ENCODE data around the gene CNTROB. TPM values are rescaled to one million over a fixed set of nuclear protein-coding genes. Genes with fewer than 3 reads are reported as not detected.

The CNTROB gene
- polyA plus RNA-seq, 1 donor from 2014 or later: 48.7 TPM

DNA sequence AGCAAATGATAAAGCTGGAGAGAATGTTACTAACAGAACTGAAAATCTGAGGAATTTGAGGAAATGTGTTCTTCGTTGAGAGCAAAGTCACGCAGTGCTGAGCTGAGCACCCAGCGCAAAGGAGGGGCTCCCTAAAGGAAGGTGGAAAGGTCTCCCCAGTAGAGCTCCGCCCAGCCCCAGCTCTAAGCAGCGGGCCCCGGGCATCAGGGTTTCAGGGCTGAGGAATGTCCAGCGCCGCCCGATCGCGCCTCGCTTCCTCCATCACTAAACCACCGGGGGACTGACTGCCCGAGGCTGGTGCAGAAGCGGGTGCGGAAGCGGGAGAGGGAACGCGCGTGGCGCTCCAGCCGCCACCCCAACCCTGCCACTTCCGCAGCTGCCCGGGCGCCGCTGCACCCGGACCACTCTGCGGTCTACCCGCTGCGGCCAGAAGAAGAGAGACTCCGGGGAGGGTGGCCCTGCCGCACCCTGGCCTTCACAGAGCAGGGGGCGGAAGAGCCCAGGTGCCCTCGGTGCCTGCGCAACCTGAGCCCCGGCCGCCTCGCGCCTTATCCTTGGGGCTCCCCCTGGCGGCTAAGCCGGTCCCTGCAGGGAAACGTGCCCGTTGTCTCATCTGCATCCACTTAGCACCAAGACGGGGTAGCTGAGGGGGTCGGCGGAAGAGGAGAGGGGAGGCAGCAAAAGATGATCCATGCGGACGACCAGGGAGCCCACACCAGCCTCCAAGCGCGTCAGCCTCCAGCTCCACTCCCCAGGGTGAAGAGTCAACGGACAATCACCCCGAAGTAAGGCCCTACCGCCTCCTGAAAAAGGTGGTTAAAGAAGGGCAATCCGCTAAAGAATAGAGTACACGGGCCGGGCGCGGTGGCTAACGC, 58.0 kb downstream of the CNTROB start:
- H3K4me3 ChIP-seq (ENCODE audit: low read length): peak overlapping the region; percentile 68
- H3K9ac ChIP-seq (ENCODE audit: low read length): peak overlapping the region; percentile 62
- no peaks in the 10 kb centered on the region for H3F3A ChIP-seq (ENCODE audit: insufficient read depth, low read length, poor library complexity, severe bottlenecking)
- H3K9me3 ChIP-seq (ENCODE audit: low read length): no peaks in the 10 kb centered on the region
- H3K27ac ChIP-seq (ENCODE audit: low read length): no peak overlapping the region
- no peak overlapping the region for H3K4me2 ChIP-seq (ENCODE audit: low read length)
- no peaks in the 10 kb centered on the region for H4K20me1 ChIP-seq (ENCODE audit: insufficient read depth)
- no peaks in the 10 kb centered on the region for H3K79me2 ChIP-seq (replicated peaks; ENCODE audit: insufficient read depth, low read length)
- H2AFZ ChIP-seq (ENCODE audit: low read depth, low read length): no peak overlapping the region
- TF ChIP-seq EP300 (conservative IDR thresholded peaks at IDR 0.05; ENCODE audit: poor library complexity, severe bottlenecking) (no peak), CTCF (IDR thresholded peaks at IDR 0.05; ENCODE audit: poor library complexity, severe bottlenecking) (peak; percentile 91), SMC3 (conservative IDR thresholded peaks at IDR 0.05; ENCODE audit: poor library complexity) (peak; percentile 82), RAD21 (conservative IDR thresholded peaks at IDR 0.05) (peak; percentile 67), POLR2AphosphoS5 (IDR thresholded peaks at IDR 0.05) (peak; percentile 27), EZH2 (IDR thresholded peaks at IDR 0.05; ENCODE audit: borderline replicate concordance, insufficient read depth, low read length, poor library complexity, severe bottlenecking) (no peak), TAF1 (IDR thresholded peaks at IDR 0.05; ENCODE audit: low read depth) (no peak), REST (IDR thresholded peaks at IDR 0.05; ENCODE audit: borderline replicate concordance) (no peak), MXI1 (conservative IDR thresholded peaks at IDR 0.05; ENCODE audit: poor library complexity, severe bottlenecking) (peak; percentile 40)
- H3K9me2 ChIP-seq (ENCODE audit: insufficient read depth, low read length): no peaks in the 10 kb centered on the region
- H3K27me3 ChIP-seq (ENCODE audit: insufficient read depth, low read depth, low read length): no peaks in the 10 kb centered on the region
- no peaks in the 10 kb centered on the region for H3K36me3 ChIP-seq (ENCODE audit: insufficient read depth, low read length)

GRCh38 chr17:7992516-7992915, 60.5 kb downstream of the CNTROB start:
- H3K27me3 ChIP-seq (ENCODE audit: insufficient read depth, low read depth, low read length): no peaks in the 10 kb centered on the region

More at GRCh38 chr17:7992516-7992915, 60.5 kb downstream of the CNTROB start:
- no peaks in the 10 kb centered on the region for H3K9me3 ChIP-seq (ENCODE audit: low read length)
- H4K20me1 ChIP-seq (ENCODE audit: insufficient read depth): no peaks in the 10 kb centered on the region
- no peaks in the 10 kb centered on the region for H3K36me3 ChIP-seq (ENCODE audit: insufficient read depth, low read length)
- H3K27ac ChIP-seq (ENCODE audit: low read length): no peak overlapping the region
- no peaks in the 10 kb centered on the region for H3K9me2 ChIP-seq (ENCODE audit: insufficient read depth, low read length)
- H3K79me2 ChIP-seq (replicated peaks; ENCODE audit: insufficient read depth, low read length): no peaks in the 10 kb centered on the region
- no peak overlapping the region for H3K4me2 ChIP-seq (ENCODE audit: low read length)
- TF ChIP-seq REST (IDR thresholded peaks at IDR 0.05; ENCODE audit: borderline replicate concordance): no peak
- no peak for TF ChIP-seq EZH2 (IDR thresholded peaks at IDR 0.05; ENCODE audit: borderline replicate concordance, insufficient read depth, low read length, poor library complexity, severe bottlenecking)
- TF ChIP-seq CTCF (IDR thresholded peaks at IDR 0.05; ENCODE audit: poor library complexity, severe bottlenecking): no peak
- TF ChIP-seq RAD21 (conservative IDR thresholded peaks at IDR 0.05): no peak
- TF ChIP-seq TAF1 (IDR thresholded peaks at IDR 0.05; ENCODE audit: low read depth): no peak
- no peak for TF ChIP-seq MXI1 (conservative IDR thresholded peaks at IDR 0.05; ENCODE audit: poor library complexity, severe bottlenecking)
- TF ChIP-seq POLR2AphosphoS5 (IDR thresholded peaks at IDR 0.05): no peak
- no peak for TF ChIP-seq EP300 (conservative IDR thresholded peaks at IDR 0.05; ENCODE audit: poor library complexity, severe bottlenecking)
- TF ChIP-seq SMC3 (conservative IDR thresholded peaks at IDR 0.05; ENCODE audit: poor library complexity): no peak
- H3K9ac ChIP-seq (ENCODE audit: low read length): no peak overlapping the region
- H3K4me3 ChIP-seq (ENCODE audit: low read length): no peak overlapping the region
- no peaks in the 10 kb centered on the region for H3F3A ChIP-seq (ENCODE audit: insufficient read depth, low read length, poor library complexity, severe bottlenecking)
- H2AFZ ChIP-seq (ENCODE audit: low read depth, low read length): no peak overlapping the region

Data from neural cell (in vitro differentiated cells).